HG03064 (cell line): ENCODE measurements around the gene TMEM80.

Experiments used
- ATAC-seq: cut with Tn5 transposase; IDR thresholded peaks from one replicate; pipeline ENCODE4 v1.9.1; 2021; ENCODE audit warnings: low read depth; ENCODE audit not compliant: unreplicated experiment

Gene TMEM80

GRCh38 chr11:698493-699115, 3.0 kb downstream of the TMEM80 start:
- ATAC-seq: no peak

GRCh38 chr11:699116-699508, 3.5 kb downstream of the TMEM80 start:
- ATAC-seq: no peak

- ATAC-seq: no peak
These were observed 4.1 kb downstream of the TMEM80 start for GRCh38 chr11:699753-700152.

- no peak for ATAC-seq
These were observed 6.3 kb downstream of the TMEM80 start for GRCh38 chr11:701741-702461.

- no peak for ATAC-seq
These were observed 7.1 kb downstream of the TMEM80 start for GRCh38 chr11:702462-703461.

- no peak for ATAC-seq
These were observed 7.9 kb downstream of the TMEM80 start for GRCh38 chr11:703506-703905.

GRCh38 chr11:704228-704674, 8.6 kb downstream of the TMEM80 start:
- ATAC-seq: no peak

- no peak for ATAC-seq
These were observed 9.4 kb downstream of the TMEM80 start for GRCh38 chr11:704781-705645.

GRCh38 chr11:705646-706438, 10.2 kb downstream of the TMEM80 start, which contains the start of gene EPS8L2:
Gene EPS8L2 (plus strand): TSS chr11:706231. CDS start chr11:709408, 3,177 bp downstream.
- no peak for ATAC-seq

- ATAC-seq: no peak
These were observed 10.9 kb downstream of the TMEM80 start for GRCh38 chr11:706439-706956.

- ATAC-seq: no peak
These were observed 11.6 kb downstream of the TMEM80 start for GRCh38 chr11:706957-707816.

GRCh38 chr11:707817-708420, 12.3 kb downstream of the TMEM80 start:
- no peak for ATAC-seq

GRCh38 chr11:708511-708910, 12.9 kb downstream of the TMEM80 start:
- ATAC-seq: no peak

- no peak for ATAC-seq
These were observed 13.7 kb downstream of the TMEM80 start for GRCh38 chr11:709109-709997.

GRCh38 chr11:714436-714835, 18.8 kb downstream of the TMEM80 start:
- ATAC-seq: no peak

GRCh38 chr11:719214-720016, 23.8 kb downstream of the TMEM80 start:
- ATAC-seq: no peak
